ENCODE results near the gene KCNJ10. TPM values are rescaled to one million over a fixed set of nuclear protein-coding genes. Genes with fewer than 3 reads are reported as not detected.

Gene KCNJ10
- total and polyA plus RNA-seq, 2 of the 13 experiments (the other 11 are each of a cell fraction or from before 2014, with no cell fraction given) = 4.4 to 10.3 TPM

DNA sequence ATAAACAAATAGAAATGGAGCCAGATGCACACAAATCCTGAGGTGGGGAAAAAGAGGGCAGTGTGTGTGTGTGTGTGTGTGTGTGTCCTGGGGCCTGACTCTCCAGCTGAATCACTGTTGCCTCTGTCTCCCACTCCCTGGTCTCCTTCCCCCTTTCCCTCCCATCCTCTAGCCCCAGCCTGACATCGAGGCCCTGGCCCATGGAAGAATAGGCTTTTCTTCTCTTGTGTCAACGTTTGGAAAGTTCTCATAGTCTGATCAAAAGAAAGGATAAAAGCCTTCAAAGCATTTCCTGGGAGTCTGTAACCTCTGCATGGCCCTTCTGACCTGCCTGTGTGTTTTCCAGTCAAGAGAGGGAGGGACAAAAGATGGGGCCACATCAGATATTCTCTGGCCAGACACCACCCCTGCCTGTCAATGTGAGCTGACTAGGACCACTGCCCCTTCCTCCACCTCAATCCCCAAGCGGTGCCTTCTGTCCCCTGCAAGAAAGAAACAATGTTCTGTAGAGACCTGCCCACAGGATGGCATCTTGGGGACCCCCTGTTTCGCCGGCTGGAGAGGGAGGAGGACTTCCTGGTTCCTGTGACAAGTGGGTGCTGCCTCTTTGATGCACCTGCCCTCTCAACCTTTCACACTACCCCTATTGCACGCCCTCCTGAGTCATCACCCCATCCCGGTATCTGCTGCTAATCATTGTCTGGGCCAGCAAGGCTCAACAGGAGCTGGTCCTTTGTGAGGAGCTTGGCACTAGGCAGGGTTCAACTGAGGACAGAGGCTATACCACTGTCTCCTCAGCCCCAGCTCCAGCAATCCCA, 16.2 kb downstream of the KCNJ10 start (continued):
- TF ChIP-seq NFIC (IDR thresholded peaks at IDR 0.05; ENCODE audit: low read length) = peak; percentile 80; the same call in 1 of the 2 replicates
- TF ChIP-seq ZSCAN20 (CRISPR knock-in tag; IDR thresholded peaks at IDR 0.05; ENCODE audit: borderline replicate concordance) = no peak
- no peak for TF ChIP-seq ZNF83 (CRISPR knock-in tag; IDR thresholded peaks at IDR 0.05; ENCODE audit: borderline replicate concordance)
- TF ChIP-seq ZKSCAN1 (IDR thresholded peaks at IDR 0.05; ENCODE audit: low read length) = no peak
- no peak for TF ChIP-seq NONO (IDR thresholded peaks at IDR 0.05)
- TF ChIP-seq NONO (CRISPR knock-in tag; conservative IDR thresholded peaks at IDR 0.05) = peak; percentile 67; the same call in 1 of the 2 replicates
- no peak for TF ChIP-seq HIVEP1 (CRISPR knock-in tag; IDR thresholded peaks at IDR 0.05)
- TF ChIP-seq ZNF839 (CRISPR knock-in tag; IDR thresholded peaks at IDR 0.05; ENCODE audit: borderline replicate concordance) = no peak
- no peak for TF ChIP-seq BHLHE40 (IDR thresholded peaks at IDR 0.05; ENCODE audit: low read length)
- no peak for TF ChIP-seq ARID2 (CRISPR knock-in tag; IDR thresholded peaks at IDR 0.05; ENCODE audit: borderline replicate concordance)
- TF ChIP-seq CEBPB (IDR thresholded peaks at IDR 0.05; ENCODE audit: borderline replicate concordance, low read depth, low read length) = no peak
- TF ChIP-seq ZNF501 (CRISPR knock-in tag; IDR thresholded peaks at IDR 0.05) = peak; percentile 52; the same call in 1 of the 2 replicates
- no peak for TF ChIP-seq ZNF30 (CRISPR knock-in tag; IDR thresholded peaks at IDR 0.05)
- TF ChIP-seq POLR2AphosphoS5 (IDR thresholded peaks at IDR 0.05; ENCODE audit: low read depth, low read length) = no peak
- TF ChIP-seq MED8 (CRISPR knock-in tag; IDR thresholded peaks at IDR 0.05; ENCODE audit: insufficient replicate concordance) = peak; percentile 41
- TF ChIP-seq XBP1 (CRISPR knock-in tag; IDR thresholded peaks at IDR 0.05) = no peak
- no peak for TF ChIP-seq CCDC6 (CRISPR knock-in tag; IDR thresholded peaks at IDR 0.05)
- TF ChIP-seq IKZF1 (IDR thresholded peaks at IDR 0.05) = no peak
- TF ChIP-seq, protein P1, sequence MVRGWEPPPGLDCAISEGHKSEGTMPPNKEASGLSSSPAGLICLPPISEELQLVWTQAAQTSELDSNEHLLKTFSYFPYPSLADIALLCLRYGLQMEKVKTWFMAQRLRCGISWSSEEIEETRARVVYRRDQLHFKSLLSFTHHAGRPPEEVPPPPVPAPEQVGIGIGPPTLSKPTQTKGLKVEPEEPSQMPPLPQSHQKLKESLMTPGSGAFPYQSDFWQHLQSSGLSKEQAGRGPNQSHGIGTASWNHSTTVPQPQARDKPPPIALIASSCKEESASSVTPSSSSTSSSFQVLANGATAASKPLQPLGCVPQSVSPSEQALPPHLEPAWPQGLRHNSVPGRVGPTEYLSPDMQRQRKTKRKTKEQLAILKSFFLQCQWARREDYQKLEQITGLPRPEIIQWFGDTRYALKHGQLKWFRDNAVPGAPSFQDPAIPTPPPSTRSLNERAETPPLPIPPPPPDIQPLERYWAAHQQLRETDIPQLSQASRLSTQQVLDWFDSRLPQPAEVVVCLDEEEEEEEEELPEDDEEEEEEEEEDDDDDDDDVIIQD (CRISPR knock-in tag; IDR thresholded peaks at IDR 0.05; ENCODE audit: low read depth) = no peak; the same call in 1 of the 2 replicates
- TF ChIP-seq, protein P2, sequence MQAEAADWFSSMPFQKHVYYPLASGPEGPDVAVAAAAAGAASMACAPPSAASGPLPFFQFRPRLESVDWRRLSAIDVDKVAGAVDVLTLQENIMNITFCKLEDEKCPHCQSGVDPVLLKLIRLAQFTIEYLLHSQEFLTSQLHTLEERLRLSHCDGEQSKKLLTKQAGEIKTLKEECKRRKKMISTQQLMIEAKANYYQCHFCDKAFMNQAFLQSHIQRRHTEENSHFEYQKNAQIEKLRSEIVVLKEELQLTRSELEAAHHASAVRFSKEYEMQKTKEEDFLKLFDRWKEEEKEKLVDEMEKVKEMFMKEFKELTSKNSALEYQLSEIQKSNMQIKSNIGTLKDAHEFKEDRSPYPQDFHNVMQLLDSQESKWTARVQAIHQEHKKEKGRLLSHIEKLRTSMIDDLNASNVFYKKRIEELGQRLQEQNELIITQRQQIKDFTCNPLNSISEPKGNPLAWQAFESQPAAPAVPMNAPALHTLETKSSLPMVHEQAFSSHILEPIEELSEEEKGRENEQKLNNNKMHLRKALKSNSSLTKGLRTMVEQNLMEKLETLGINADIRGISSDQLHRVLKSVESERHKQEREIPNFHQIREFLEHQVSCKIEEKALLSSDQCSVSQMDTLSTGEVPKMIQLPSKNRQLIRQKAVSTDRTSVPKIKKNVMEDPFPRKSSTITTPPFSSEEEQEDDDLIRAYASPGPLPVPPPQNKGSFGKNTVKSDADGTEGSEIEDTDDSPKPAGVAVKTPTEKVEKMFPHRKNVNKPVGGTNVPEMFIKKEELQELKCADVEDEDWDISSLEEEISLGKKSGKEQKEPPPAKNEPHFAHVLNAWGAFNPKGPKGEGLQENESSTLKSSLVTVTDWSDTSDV (CRISPR knock-in tag; IDR thresholded peaks at IDR 0.05) = no peak
- no peak for TF ChIP-seq MEIS1 (CRISPR knock-in tag; IDR thresholded peaks at IDR 0.05; ENCODE audit: borderline replicate concordance)
- no peak for TF ChIP-seq ZNF446 (CRISPR knock-in tag; IDR thresholded peaks at IDR 0.05)
- TF ChIP-seq SATB2 (CRISPR knock-in tag; IDR thresholded peaks at IDR 0.05) = no peak
- no peak for TF ChIP-seq HDAC6 (IDR thresholded peaks at IDR 0.05; ENCODE audit: low read depth, low read length)
- TF ChIP-seq KDM5A (IDR thresholded peaks at IDR 0.05; ENCODE audit: borderline replicate concordance, low read length) = no peak
- TF ChIP-seq, protein P3, sequence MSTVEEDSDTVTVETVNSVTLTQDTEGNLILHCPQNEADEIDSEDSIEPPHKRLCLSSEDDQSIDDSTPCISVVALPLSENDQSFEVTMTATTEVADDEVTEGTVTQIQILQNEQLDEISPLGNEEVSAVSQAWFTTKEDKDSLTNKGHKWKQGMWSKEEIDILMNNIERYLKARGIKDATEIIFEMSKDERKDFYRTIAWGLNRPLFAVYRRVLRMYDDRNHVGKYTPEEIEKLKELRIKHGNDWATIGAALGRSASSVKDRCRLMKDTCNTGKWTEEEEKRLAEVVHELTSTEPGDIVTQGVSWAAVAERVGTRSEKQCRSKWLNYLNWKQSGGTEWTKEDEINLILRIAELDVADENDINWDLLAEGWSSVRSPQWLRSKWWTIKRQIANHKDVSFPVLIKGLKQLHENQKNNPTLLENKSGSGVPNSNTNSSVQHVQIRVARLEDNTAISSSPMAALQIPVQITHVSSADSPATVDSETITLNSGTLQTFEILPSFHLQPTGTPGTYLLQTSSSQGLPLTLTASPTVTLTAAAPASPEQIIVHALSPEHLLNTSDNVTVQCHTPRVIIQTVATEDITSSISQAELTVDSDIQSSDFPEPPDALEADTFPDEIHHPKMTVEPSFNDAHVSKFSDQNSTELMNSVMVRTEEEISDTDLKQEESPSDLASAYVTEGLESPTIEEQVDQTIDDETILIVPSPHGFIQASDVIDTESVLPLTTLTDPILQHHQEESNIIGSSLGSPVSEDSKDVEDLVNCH (CRISPR knock-in tag; IDR thresholded peaks at IDR 0.05) = no peak

Measured in HepG2 (cell line).